ENCODE measurements around the gene RNF227. TPM values are rescaled to one million over a fixed set of nuclear protein-coding genes. Genes with fewer than 3 reads are reported as not detected.

Gene RNF227
- total and polyA plus RNA-seq, 2 of the 13 experiments (the other 11 are each of a cell fraction or from before 2014, with no cell fraction given), result 0.20 to 0.79 TPM

DNA sequence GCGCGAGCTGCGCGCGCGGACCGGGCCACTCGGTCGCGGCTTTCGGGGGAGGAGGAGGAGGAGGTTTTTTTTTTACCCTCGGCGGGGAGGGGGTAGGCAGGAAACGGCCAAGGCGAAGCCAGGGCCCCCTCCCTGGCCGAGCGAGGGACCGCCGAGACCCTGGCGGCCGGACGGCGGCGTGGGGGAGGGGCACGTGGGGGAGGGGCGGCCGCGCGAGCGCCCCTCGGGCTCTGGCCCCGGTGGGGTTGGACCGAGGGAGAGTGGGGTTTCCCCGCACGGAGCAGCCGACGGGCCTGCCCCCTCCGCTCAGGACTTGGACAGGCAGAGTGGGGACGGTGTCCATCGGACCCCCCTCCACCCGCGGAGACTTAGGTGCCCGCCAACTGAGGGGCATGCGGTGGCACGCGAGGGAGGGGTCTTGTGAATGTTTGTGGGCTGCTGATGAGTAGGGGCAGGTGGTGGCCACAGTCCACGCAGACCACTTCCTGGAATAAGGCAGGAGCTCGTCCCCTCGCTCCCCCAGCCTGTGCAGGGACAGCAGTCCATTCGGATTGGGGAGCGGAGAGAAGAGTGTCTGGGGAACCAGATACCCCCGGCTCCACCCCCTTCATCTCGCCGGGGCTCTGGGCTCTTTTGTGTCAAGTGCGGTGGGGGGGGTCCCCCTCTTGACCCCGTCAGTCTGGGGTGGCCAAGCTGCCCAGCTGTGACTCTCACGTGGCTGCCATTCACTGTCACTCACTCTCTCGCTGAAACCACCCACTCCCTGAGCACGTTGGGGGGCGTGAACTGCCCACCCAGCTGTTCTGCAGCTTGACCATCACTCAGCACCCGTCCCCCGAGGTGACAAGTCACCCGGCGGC, 30.5 kb downstream of the RNF227 start:
- ATAC-seq (peak; percentile 23; the same call in 2 of the 3 replicates), FAIRE-seq (no peak), DNase-seq (ENCODE audit: low spot score) (no peak)
- H3K27me3 ChIP-seq (ENCODE audit: control insufficient read depth in 1 of 2, insufficient read depth in 2 of 2, low read length in 2 of 2), result peaks cover 1 to 22% of the 10 kb centered on the region in 2 experiments; a peak in 2 of 5 replicates
- H3K9ac ChIP-seq (ENCODE audit: insufficient read depth, low read depth, low read length), result peak overlapping the region; percentile 55
- intact Hi-C loops (cut with micrococcal nuclease; ENCODE audit: unreplicated experiment) (loop anchor here (1.0 kb wide), 1 partner anchor 22 kb away; no protein-coding TSS in a partner anchor), in situ Hi-C loops (cut with HindIII; ENCODE audit: extremely low pct_ligation_motif_present, low pct_unique_long_range_greater_than_20kb) (no loop called here)
- peak overlapping the region; percentile 45 to 76 (median 68) for H3K4me3 ChIP-seq (replicated peaks in 1 of 3; ENCODE audit: insufficient read depth in 1 of 3, low read depth in 2 of 3, low read length in 3 of 3)
- H4K20me1 ChIP-seq (ENCODE audit: insufficient read depth, low read length), result no peaks in the 10 kb centered on the region
- H3K36me3 ChIP-seq (replicated peaks in 1 of 2; ENCODE audit: control insufficient read depth in 1 of 2, insufficient read depth in 2 of 2, low read length in 2 of 2), result no peaks in the 10 kb centered on the region
- BruUV-seq (replicated peaks), result no TSS peak
- H3K9me3 ChIP-seq (ENCODE audit: low read length), result no peaks in the 10 kb centered on the region
- 0% methylated on average over 12 of the region's 64 CpGs for WGBS (ENCODE audit: low lambda C conversion rate)
- peak overlapping the region; percentile 92 for H3K4me2 ChIP-seq (ENCODE audit: low read depth, low read length)
- ChIA-PET CTCF (ENCODE audit: low intra/inter-chr PET ratio, low total read pairs) (no interaction called here), POLR2A (interaction anchor here (0.6 to 1.7 kb wide), 5 partner anchors 18 to 413 kb away, joined by 3 to 6 read pairs (median 3); partner anchors contain the start of genes KDM6B and NAA38)
- H3K79me2 ChIP-seq (ENCODE audit: insufficient read depth, low read length), result no peaks in the 10 kb centered on the region
- H2AFZ ChIP-seq (ENCODE audit: low read length), result no peak overlapping the region
- H3K27ac ChIP-seq (ENCODE audit: extremely low read length, insufficient read depth, low read length), result peak overlapping the region; percentile 39
- H3K4me1 ChIP-seq (ENCODE audit: insufficient read depth, low read length), result peaks cover 50% of the 10 kb centered on the region
- TF ChIP-seq PRPF4 (IDR thresholded peaks at IDR 0.05; ENCODE audit: low read depth, low read length, poor library complexity, severe bottlenecking), result peak; percentile 87
- no peak for TF ChIP-seq ZNF138 (CRISPR knock-in tag; IDR thresholded peaks at IDR 0.05; ENCODE audit: low read depth)
- TF ChIP-seq, protein P1, sequence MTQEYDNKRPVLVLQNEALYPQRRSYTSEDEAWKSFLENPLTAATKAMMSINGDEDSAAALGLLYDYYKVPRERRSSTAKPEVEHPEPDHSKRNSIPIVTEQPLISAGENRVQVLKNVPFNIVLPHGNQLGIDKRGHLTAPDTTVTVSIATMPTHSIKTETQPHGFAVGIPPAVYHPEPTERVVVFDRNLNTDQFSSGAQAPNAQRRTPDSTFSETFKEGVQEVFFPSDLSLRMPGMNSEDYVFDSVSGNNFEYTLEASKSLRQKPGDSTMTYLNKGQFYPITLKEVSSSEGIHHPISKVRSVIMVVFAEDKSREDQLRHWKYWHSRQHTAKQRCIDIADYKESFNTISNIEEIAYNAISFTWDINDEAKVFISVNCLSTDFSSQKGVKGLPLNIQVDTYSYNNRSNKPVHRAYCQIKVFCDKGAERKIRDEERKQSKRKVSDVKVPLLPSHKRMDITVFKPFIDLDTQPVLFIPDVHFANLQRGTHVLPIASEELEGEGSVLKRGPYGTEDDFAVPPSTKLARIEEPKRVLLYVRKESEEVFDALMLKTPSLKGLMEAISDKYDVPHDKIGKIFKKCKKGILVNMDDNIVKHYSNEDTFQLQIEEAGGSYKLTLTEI (CRISPR knock-in tag; conservative IDR thresholded peaks at IDR 0.05), result no peak
- TF ChIP-seq ZBTB7A (CRISPR knock-in tag; IDR thresholded peaks at IDR 0.05), result 0 out of 2 replicates have a peak, but pooled peaks have one; percentile 17
- TF ChIP-seq, protein P2, sequence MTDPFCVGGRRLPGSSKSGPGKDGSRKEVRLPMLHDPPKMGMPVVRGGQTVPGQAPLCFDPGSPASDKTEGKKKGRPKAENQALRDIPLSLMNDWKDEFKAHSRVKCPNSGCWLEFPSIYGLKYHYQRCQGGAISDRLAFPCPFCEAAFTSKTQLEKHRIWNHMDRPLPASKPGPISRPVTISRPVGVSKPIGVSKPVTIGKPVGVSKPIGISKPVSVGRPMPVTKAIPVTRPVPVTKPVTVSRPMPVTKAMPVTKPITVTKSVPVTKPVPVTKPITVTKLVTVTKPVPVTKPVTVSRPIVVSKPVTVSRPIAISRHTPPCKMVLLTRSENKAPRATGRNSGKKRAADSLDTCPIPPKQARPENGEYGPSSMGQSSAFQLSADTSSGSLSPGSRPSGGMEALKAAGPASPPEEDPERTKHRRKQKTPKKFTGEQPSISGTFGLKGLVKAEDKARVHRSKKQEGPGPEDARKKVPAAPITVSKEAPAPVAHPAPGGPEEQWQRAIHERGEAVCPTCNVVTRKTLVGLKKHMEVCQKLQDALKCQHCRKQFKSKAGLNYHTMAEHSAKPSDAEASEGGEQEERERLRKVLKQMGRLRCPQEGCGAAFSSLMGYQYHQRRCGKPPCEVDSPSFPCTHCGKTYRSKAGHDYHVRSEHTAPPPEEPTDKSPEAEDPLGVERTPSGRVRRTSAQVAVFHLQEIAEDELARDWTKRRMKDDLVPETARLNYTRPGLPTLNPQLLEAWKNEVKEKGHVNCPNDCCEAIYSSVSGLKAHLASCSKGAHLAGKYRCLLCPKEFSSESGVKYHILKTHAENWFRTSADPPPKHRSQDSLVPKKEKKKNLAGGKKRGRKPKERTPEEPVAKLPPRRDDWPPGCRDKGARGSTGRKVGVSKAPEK (CRISPR knock-in tag; IDR thresholded peaks at IDR 0.05; ENCODE audit: borderline replicate concordance), result no peak
- peak; percentile 41; the same call in 1 of the 2 replicates for TF ChIP-seq ZNF451 (CRISPR knock-in tag; IDR thresholded peaks at IDR 0.05)
- TF ChIP-seq TSC22D2 (CRISPR knock-in tag; IDR thresholded peaks at IDR 0.05; ENCODE audit: borderline replicate concordance), result no peak
- TF ChIP-seq ZFP36L2 (CRISPR knock-in tag; IDR thresholded peaks at IDR 0.05), result no peak
- TF ChIP-seq BORCS8-MEF2B (CRISPR knock-in tag; IDR thresholded peaks at IDR 0.05), result no peak
- no peak for TF ChIP-seq ARNT (IDR thresholded peaks at IDR 0.05)
- no peak for TF ChIP-seq NAIF1 (CRISPR knock-in tag; IDR thresholded peaks at IDR 0.05; ENCODE audit: borderline replicate concordance)
- peak; percentile 83 for TF ChIP-seq TFAP4 (IDR thresholded peaks at IDR 0.05; ENCODE audit: borderline replicate concordance, low read depth)
- no peak for TF ChIP-seq BHLHE40 (IDR thresholded peaks at IDR 0.05; ENCODE audit: low read length)
- peak; percentile 9; the same call in 1 of the 2 replicates for TF ChIP-seq GABPB1 (CRISPR knock-in tag; IDR thresholded peaks at IDR 0.05)
- peak; percentile 17; the same call in 1 of the 2 replicates for TF ChIP-seq SALL1 (CRISPR knock-in tag; IDR thresholded peaks at IDR 0.05)
- TF ChIP-seq FOXO1 (CRISPR knock-in tag; IDR thresholded peaks at IDR 0.05), result 0 out of 2 replicates have a peak, but pooled peaks have one; percentile 8
